Measurements from ENCODE around the gene CGB1. TPM values are rescaled to one million over a fixed set of nuclear protein-coding genes. Genes with fewer than 3 reads are reported as not detected.

CGB1 gene
- total and polyA plus RNA-seq, 9 of the 15 experiments (the other 6 are each of a cell fraction or from before 2014, with no cell fraction given): not detected

GRCh38 chr19:49084206-49085019 is 47.7 kb upstream of the CGB1 start (continued):
- TF ChIP-seq ZNF830 (CRISPR knock-in tag; IDR thresholded peaks at IDR 0.05): 0 out of 2 replicates have a peak, but pooled peaks have one; percentile 21
- no peak for TF ChIP-seq ZNF41 (CRISPR knock-in tag; conservative IDR thresholded peaks at IDR 0.05)
- TF ChIP-seq SMARCA4 (IDR thresholded peaks at IDR 0.05): peak; percentile 45
- TF ChIP-seq NUFIP1 (IDR thresholded peaks at IDR 0.05; ENCODE audit: partially characterized antibody): no peak
- TF ChIP-seq MXD1 (CRISPR knock-in tag; IDR thresholded peaks at IDR 0.05; ENCODE audit: borderline replicate concordance, poor library complexity, severe bottlenecking): no peak
- no peak for TF ChIP-seq NR4A1 (CRISPR knock-in tag; IDR thresholded peaks at IDR 0.05)
- peak; percentile 42; the same call in 1 of the 2 replicates for TF ChIP-seq NR4A1 (tag; IDR thresholded peaks at IDR 0.05)
- TF ChIP-seq SMAD4 (CRISPR knock-in tag; conservative IDR thresholded peaks at IDR 0.05): 0 out of 2 replicates have a peak, but pooled peaks have one; percentile 36
- no peak for TF ChIP-seq PHB (CRISPR knock-in tag; IDR thresholded peaks at IDR 0.05)
- no peak for TF ChIP-seq ATF6 (CRISPR knock-in tag; IDR thresholded peaks at IDR 0.05)
- TF ChIP-seq SMAD2 (IDR thresholded peaks at IDR 0.05; ENCODE audit: low read depth, low read length): no peak
- peak in 1 of 2 experiments; percentile 18; a peak in 1 of 4 replicates for TF ChIP-seq HDAC1 (IDR thresholded peaks at IDR 0.05)
- no peak for TF ChIP-seq MTF1 (CRISPR knock-in tag; IDR thresholded peaks at IDR 0.05; ENCODE audit: borderline replicate concordance)
- no peak; the same call in 1 of the 2 replicates for TF ChIP-seq SUPT5H (IDR thresholded peaks at IDR 0.05)
- TF ChIP-seq SIN3A (IDR thresholded peaks at IDR 0.05; ENCODE audit: borderline replicate concordance in 2 of 2, control insufficient read depth in 1 of 2, low read depth in 2 of 2, low read length in 2 of 2): no peak
- no peak for TF ChIP-seq TEAD2 (tag; IDR thresholded peaks at IDR 0.05)
- TF ChIP-seq MECOM (CRISPR knock-in tag; IDR thresholded peaks at IDR 0.05): no peak
- TF ChIP-seq ZNF77 (CRISPR knock-in tag; IDR thresholded peaks at IDR 0.05): no peak
- no peak for TF ChIP-seq STAT5A (IDR thresholded peaks at IDR 0.05; ENCODE audit: borderline replicate concordance, low read length)
- TF ChIP-seq ZNF644 (tag; IDR thresholded peaks at IDR 0.05; ENCODE audit: low read depth): no peak
- TF ChIP-seq CREB5 (CRISPR knock-in tag; IDR thresholded peaks at IDR 0.05): no peak
- TF ChIP-seq, protein P1, sequence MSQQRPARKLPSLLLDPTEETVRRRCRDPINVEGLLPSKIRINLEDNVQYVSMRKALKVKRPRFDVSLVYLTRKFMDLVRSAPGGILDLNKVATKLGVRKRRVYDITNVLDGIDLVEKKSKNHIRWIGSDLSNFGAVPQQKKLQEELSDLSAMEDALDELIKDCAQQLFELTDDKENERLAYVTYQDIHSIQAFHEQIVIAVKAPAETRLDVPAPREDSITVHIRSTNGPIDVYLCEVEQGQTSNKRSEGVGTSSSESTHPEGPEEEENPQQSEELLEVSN (IDR thresholded peaks at IDR 0.05; ENCODE audit: borderline replicate concordance in 1 of 2, extremely low read depth in 1 of 2, insufficient read depth in 1 of 2, insufficient read length in 1 of 2, low read depth in 1 of 2, low read length in 1 of 2, poor library complexity in 1 of 2, severe bottlenecking in 1 of 2): peak in 1 of 2 experiments; percentile 68
- no peak for TF ChIP-seq ATF4 (CRISPR knock-in tag; IDR thresholded peaks at IDR 0.05)

Data from K562 (cell line).